ENCODE results near the gene ZNF445.
"Not testable (repeated sequence)": the region's sequence is repeated elsewhere in the genome, so short reads cannot be mapped to it uniquely, and the experiment has no call there.

The ZNF445 gene

GRCh38 chr3:44398853-44399252, 78.6 kb downstream of the ZNF445 start:
- H3K36me3 ChIP-seq (ENCODE audit: insufficient read depth), result no peaks in the 10 kb centered on the region
- H3K4me2 ChIP-seq, result no peak overlapping the region
- TF ChIP-seq, protein P1, sequence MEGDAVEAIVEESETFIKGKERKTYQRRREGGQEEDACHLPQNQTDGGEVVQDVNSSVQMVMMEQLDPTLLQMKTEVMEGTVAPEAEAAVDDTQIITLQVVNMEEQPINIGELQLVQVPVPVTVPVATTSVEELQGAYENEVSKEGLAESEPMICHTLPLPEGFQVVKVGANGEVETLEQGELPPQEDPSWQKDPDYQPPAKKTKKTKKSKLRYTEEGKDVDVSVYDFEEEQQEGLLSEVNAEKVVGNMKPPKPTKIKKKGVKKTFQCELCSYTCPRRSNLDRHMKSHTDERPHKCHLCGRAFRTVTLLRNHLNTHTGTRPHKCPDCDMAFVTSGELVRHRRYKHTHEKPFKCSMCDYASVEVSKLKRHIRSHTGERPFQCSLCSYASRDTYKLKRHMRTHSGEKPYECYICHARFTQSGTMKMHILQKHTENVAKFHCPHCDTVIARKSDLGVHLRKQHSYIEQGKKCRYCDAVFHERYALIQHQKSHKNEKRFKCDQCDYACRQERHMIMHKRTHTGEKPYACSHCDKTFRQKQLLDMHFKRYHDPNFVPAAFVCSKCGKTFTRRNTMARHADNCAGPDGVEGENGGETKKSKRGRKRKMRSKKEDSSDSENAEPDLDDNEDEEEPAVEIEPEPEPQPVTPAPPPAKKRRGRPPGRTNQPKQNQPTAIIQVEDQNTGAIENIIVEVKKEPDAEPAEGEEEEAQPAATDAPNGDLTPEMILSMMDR (conservative IDR thresholded peaks at IDR 0.05; ENCODE audit: low read depth, low read length), result no peak
- H3K4me3 ChIP-seq (IDR thresholded peaks at IDR 0.05; ENCODE audit: insufficient read depth, low read depth, low read length), result no peak overlapping the region
- no peak overlapping the region for H2AFZ ChIP-seq (ENCODE audit: low read depth)
- H4K20me1 ChIP-seq (ENCODE audit: insufficient read depth), result no peaks in the 10 kb centered on the region
- no peaks in the 10 kb centered on the region for H3K79me2 ChIP-seq (ENCODE audit: insufficient read depth, low read depth)
- no peaks in the 10 kb centered on the region for H3K27me3 ChIP-seq (ENCODE audit: insufficient read depth, low read depth)
- H3K27ac ChIP-seq, result no peak overlapping the region
- H3K9ac ChIP-seq, result no peak overlapping the region
- H3K4me1 ChIP-seq (ENCODE audit: low read depth, poor library complexity, severe bottlenecking), result no peaks in the 10 kb centered on the region

DNA sequence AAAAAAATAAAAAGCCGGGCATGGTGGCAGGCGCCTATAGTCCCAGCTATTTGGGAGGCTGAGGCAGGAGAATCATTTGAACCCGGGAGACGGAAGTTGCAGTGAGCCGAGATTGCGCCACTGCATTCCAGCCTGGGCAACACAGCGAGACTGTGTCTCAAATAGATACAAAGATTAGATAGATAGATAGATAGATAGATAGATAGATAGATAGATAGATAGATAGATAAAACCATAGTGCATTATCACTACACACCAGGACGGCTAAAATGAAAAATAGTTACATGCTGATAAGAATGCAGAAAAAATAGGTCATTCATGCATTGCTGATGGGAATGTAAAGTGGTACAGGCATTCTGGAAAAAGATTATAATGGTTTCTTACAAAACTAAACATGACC, 79.2 kb downstream of the ZNF445 start:
- H2AFZ ChIP-seq (ENCODE audit: low read depth); H3K36me3 ChIP-seq (ENCODE audit: insufficient read depth); H3K79me2 ChIP-seq (ENCODE audit: insufficient read depth, low read depth); H3K4me3 ChIP-seq (IDR thresholded peaks at IDR 0.05; ENCODE audit: insufficient read depth, low read depth, low read length); H3K9ac ChIP-seq; H3K4me1 ChIP-seq (ENCODE audit: low read depth, poor library complexity, severe bottlenecking); H3K4me2 ChIP-seq; H3K27me3 ChIP-seq (ENCODE audit: insufficient read depth, low read depth); H4K20me1 ChIP-seq (ENCODE audit: insufficient read depth); H3K27ac ChIP-seq: not testable (repeated sequence)

DNA sequence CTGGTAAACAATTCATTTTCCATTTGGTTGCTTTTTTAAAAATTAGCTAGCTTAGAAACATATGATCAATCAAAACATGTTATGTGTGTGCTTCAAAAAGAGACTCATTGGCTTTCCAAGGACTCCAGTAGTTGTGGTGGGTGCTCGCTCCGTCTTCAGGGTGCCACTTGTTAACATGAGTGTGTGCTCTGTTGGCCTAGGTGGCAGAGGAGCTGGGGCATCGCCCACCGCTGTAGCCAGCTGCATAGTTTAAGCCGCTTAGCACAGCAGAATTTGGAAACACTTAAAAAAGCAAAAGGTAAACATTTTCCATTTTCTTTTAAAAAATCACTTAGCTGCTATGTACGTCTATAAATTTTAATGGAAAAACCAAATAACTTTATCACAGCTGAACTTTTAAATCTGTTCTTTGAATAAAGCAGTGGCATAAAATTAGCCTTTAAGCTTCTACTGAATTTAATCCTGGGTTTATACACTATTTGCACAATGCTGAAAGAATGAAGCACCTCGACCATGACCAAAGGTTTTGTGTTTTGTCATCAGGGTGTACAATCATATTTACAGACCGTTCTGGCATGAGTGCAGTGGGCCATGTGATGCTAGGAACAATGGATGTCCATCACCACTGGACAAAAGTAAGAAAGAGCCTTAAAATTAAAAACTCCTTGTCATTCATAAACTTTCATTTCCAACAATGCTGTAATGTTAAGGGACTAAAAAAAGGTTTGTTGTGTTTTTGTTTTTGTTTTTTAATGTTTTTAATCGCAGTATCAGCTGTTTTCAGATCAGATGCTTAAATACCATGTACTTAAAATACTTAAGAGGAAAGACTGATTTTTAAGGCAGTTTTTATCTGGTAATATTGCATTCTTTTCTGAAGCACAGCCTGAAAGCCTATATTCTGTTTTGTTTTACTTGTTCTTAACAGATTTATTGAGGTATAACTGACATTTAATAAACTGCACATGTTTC, 81.0 kb downstream of the ZNF445 start:
- H3K9ac ChIP-seq, result no peak overlapping the region
- H3K4me2 ChIP-seq, result no peak overlapping the region
- H2AFZ ChIP-seq (ENCODE audit: low read depth), result no peak overlapping the region
- no peaks in the 10 kb centered on the region for H3K79me2 ChIP-seq (ENCODE audit: insufficient read depth, low read depth)
- no peaks in the 10 kb centered on the region for H3K4me1 ChIP-seq (ENCODE audit: low read depth, poor library complexity, severe bottlenecking)
- H4K20me1 ChIP-seq (ENCODE audit: insufficient read depth), result no peaks in the 10 kb centered on the region
- no peak overlapping the region for H3K4me3 ChIP-seq (IDR thresholded peaks at IDR 0.05; ENCODE audit: insufficient read depth, low read depth, low read length)
- TF ChIP-seq, protein P1 (conservative IDR thresholded peaks at IDR 0.05; ENCODE audit: low read depth, low read length), result no peak
- no peaks in the 10 kb centered on the region for H3K27me3 ChIP-seq (ENCODE audit: insufficient read depth, low read depth)
- no peaks in the 10 kb centered on the region for H3K36me3 ChIP-seq (ENCODE audit: insufficient read depth)
- no peak overlapping the region for H3K27ac ChIP-seq

DNA sequence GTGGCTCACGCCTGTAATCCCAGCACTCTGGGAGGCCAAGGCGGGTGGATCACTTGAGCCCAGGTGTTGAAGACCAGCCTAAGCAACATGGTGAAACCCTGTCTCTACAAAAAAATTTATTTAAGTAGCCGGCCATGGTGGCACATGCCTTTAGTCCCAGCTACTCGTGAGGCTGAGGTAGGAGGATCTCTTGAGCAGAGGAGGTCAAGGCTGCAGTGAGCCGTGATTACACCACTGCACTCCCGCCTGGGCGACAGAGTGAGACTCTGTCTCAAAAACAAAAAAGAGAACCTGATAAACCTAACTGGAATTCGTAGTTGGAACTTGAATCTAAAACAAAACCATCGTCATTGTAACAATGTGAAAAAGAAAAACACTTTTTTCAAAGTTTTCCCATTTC, 81.8 kb downstream of the ZNF445 start:
- Histone ChIP-seq H3K27ac (no peak overlapping the region), H4K20me1 (ENCODE audit: insufficient read depth) (no peaks in the 10 kb centered on the region), H3K9ac (no peak overlapping the region), H2AFZ (ENCODE audit: low read depth) (no peak overlapping the region), H3K36me3 (ENCODE audit: insufficient read depth) (no peaks in the 10 kb centered on the region), H3K4me1 (ENCODE audit: low read depth, poor library complexity, severe bottlenecking) (no peaks in the 10 kb centered on the region), H3K4me2 (no peak overlapping the region), H3K27me3 (ENCODE audit: insufficient read depth, low read depth) (no peaks in the 10 kb centered on the region), H3K4me3 (IDR thresholded peaks at IDR 0.05; ENCODE audit: insufficient read depth, low read depth, low read length) (no peak overlapping the region), H3K79me2 (ENCODE audit: insufficient read depth, low read depth) (no peaks in the 10 kb centered on the region)
- TF ChIP-seq, protein P1 (conservative IDR thresholded peaks at IDR 0.05; ENCODE audit: low read depth, low read length), result no peak

DNA sequence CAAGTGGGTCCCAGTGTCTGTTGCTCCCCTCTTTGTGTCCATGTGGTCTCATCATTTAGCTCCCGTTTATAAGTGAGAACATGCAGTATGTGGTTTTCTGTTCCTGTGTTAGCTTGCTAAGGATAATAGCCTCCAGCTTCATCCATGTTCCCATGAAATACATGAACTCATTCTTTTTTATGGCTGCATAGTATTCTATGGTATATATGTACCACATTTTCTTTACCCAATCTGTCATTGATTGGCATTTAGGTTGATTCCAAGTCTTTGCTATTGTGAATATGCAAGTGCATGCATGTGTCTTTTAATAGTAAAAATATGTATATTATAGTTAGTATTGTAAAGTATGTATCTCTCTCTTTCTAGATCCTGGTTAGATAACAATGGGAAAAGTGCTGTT, 85.0 kb downstream of the ZNF445 start:
- Histone ChIP-seq H4K20me1 (ENCODE audit: insufficient read depth) (no peaks in the 10 kb centered on the region), H2AFZ (ENCODE audit: low read depth) (no peak overlapping the region), H3K4me2 (no peak overlapping the region), H3K27me3 (ENCODE audit: insufficient read depth, low read depth) (no peaks in the 10 kb centered on the region), H3K79me2 (ENCODE audit: insufficient read depth, low read depth) (no peaks in the 10 kb centered on the region), H3K4me3 (IDR thresholded peaks at IDR 0.05; ENCODE audit: insufficient read depth, low read depth, low read length) (no peak overlapping the region), H3K36me3 (ENCODE audit: insufficient read depth) (no peaks in the 10 kb centered on the region), H3K4me1 (ENCODE audit: low read depth, poor library complexity, severe bottlenecking) (no peaks in the 10 kb centered on the region), H3K27ac (no peak overlapping the region), H3K9ac (no peak overlapping the region)
- TF ChIP-seq, protein P1 (conservative IDR thresholded peaks at IDR 0.05; ENCODE audit: low read depth, low read length), result no peak

Data from KMS-11 (cell line).